ENCODE results near the gene TEX2. TPM values are rescaled to one million over a fixed set of nuclear protein-coding genes. Genes with fewer than 3 reads are reported as not detected.

Gene TEX2
- total RNA-seq, 4 donors from 2014 or later = 35.5 to 41.3 (median 36.9) TPM

DNA sequence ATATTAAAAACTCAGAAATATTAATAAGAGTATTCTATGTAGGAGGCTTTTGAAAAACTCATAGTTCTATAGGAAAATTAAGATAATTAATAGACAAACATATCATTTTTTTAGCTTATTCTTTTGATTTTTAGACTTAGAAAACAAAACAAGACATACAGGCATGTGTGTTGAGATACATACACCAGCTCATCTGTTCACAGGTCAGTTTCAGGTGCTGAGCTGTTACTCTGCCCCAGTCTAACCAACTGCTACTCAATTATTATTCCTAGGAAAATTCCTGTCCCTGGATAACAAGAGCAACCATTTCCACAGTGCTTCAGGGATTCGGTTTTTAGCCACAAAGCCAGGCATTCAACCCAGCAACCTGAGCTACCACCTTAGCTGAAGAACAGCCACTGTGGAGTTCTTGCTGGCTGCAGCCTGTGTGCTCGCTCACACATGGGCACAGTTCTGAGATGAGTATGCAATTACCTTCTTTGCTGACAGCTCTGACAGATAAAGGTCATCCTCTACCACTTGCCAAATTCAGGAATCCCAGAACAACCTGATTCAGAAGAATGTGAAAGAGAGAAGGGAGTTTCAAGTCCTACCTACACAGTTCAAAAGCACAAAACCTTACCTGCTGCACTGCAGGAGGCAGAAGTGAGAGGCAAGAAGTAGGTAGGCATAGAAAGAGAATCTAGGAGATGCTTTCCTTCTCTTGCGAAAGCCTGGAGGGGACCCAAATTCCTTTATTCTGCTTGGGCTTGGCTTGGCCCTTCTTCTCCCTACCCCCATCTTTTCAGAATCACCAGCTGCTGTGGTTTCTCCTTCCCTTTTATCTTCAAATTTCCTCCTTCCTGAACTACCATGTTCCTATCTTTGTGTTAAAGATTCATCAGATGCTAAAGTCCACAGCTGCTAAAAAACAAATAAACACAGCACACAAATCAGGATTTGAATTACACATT is 62.7 kb downstream of the TEX2 start:
- 65% methylated on average over 3 of the region's 3 CpGs for WGBS
- no peaks in the 10 kb centered on the region for H3K27me3 ChIP-seq

DNA sequence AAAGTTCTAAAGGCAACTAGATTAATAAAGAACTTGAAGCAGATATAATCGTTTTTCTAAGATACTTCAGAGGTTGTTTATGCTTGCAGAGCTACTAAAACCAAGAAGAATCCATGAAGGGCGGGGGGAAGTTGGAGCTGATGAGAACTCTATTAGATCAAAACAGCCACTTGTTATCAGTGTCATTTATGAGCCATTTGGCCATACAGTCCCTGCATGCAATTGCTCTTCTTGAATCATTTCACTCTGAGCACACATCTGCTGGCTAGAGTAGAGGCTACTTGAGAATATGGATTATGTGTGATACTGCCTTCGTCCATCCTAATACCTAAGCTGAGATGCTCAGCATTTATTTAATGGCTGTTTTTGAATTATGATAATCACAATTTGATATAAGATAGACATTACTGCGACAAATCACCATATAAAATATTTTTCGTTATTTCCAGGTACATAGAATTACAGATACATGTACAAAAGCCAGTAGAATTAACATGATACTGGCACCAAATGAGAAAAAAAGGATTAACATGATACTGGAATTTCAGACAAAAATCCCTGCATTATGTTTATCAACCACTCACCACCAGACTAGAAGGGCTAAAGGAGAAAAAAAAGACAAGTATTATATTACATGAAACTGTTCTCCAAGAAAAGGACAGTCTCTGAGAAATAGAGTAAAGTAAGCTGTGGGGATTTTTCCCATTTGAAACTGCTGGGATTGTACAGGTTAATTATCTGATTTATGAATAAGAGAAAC is 64.5 kb downstream of the TEX2 start:
- Histone ChIP-seq H3K4me1 (peaks cover 13% of the 10 kb centered on the region), H3K4me3 (no peak overlapping the region), H3K36me3 (peaks cover under 1% of the 10 kb centered on the region), H3K27ac (no peak overlapping the region), H3K27me3 (no peaks in the 10 kb centered on the region), H3K9me3 (no peaks in the 10 kb centered on the region)
- DNase-seq (ENCODE audit: low spot score in 2 of 2) = no peak
- TF ChIP-seq EP300 (IDR thresholded peaks at IDR 0.05) = no peak
- WGBS = 96% methylated on average over 5 of the region's 5 CpGs

More for the DNA sequence above, 62.7 kb downstream of the TEX2 start:
- DNase-seq (ENCODE audit: low spot score in 2 of 2) = no peak
- Histone ChIP-seq H3K27ac (no peak overlapping the region), H3K9me3 (no peaks in the 10 kb centered on the region), H3K4me1 (peaks cover 14% of the 10 kb centered on the region), H3K4me3 (no peak overlapping the region), H3K36me3 (no peaks in the 10 kb centered on the region)
- no peak for TF ChIP-seq POLR2AphosphoS5 (IDR thresholded peaks at IDR 0.05)
- TF ChIP-seq, protein P1, sequence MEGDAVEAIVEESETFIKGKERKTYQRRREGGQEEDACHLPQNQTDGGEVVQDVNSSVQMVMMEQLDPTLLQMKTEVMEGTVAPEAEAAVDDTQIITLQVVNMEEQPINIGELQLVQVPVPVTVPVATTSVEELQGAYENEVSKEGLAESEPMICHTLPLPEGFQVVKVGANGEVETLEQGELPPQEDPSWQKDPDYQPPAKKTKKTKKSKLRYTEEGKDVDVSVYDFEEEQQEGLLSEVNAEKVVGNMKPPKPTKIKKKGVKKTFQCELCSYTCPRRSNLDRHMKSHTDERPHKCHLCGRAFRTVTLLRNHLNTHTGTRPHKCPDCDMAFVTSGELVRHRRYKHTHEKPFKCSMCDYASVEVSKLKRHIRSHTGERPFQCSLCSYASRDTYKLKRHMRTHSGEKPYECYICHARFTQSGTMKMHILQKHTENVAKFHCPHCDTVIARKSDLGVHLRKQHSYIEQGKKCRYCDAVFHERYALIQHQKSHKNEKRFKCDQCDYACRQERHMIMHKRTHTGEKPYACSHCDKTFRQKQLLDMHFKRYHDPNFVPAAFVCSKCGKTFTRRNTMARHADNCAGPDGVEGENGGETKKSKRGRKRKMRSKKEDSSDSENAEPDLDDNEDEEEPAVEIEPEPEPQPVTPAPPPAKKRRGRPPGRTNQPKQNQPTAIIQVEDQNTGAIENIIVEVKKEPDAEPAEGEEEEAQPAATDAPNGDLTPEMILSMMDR (IDR thresholded peaks at IDR 0.05) = no peak
- no peak for TF ChIP-seq POLR2A (IDR thresholded peaks at IDR 0.05)
- TF ChIP-seq EP300 (IDR thresholded peaks at IDR 0.05) = no peak

DNA sequence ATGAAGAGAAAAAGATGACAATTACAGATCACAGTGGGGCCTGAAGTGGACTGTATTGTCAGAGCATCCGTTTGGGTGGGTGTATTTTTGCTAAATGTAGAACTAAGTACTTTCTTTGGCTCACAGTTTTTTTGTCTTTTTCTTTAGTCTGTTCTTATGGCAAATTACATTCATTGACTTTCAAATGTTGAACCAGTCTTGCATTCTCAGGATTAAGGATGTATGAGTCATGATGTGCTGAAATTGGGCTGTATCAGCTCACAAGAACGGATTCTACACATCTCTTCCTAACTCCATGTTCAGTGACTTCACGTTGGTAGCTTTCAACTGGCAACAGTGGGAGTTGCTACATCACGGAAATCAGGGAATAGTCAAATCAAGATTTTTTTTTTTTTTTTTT is 66.5 kb downstream of the TEX2 start:
- H3K4me1 ChIP-seq = peaks cover 8% of the 10 kb centered on the region
- peaks cover 16% of the 10 kb centered on the region for H3K36me3 ChIP-seq
- 95% methylated on average over 4 of the region's 4 CpGs for WGBS
- TF ChIP-seq POLR2A (IDR thresholded peaks at IDR 0.05) (no peak), POLR2AphosphoS5 (IDR thresholded peaks at IDR 0.05) (no peak)
- TF ChIP-seq, protein P1 (IDR thresholded peaks at IDR 0.05) = no peak
- no peak for DNase-seq (ENCODE audit: low spot score in 2 of 2)
- no peaks in the 10 kb centered on the region for H3K27me3 ChIP-seq
- H3K9me3 ChIP-seq = no peaks in the 10 kb centered on the region
- no peak overlapping the region for H3K4me3 ChIP-seq
- no peak overlapping the region for H3K27ac ChIP-seq

DNA sequence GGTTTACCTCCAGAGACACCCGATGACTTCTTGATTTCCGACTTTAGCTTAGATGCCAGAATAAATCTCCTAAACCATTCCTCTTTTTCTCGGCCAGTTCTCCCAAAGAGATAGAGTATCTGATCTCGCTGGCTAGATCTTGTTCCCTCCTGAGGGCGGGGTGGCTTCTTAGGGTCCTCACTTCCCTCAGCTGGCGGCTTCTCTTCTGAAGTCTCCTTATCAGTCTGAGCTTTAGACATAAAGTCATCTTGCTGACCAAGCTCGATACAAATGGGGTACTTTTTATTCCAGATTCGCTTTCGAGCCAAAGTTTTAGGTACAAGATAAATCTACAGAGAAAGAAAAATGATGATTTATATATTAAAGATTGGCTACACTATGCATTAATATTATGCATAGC is 69.5 kb downstream of the TEX2 start:
- H3K36me3 ChIP-seq = peaks cover 16% of the 10 kb centered on the region
- no peak for DNase-seq (ENCODE audit: low spot score in 2 of 2)
- H3K4me3 ChIP-seq = no peak overlapping the region
- peaks cover 8% of the 10 kb centered on the region for H3K4me1 ChIP-seq
- no peak for TF ChIP-seq POLR2AphosphoS5 (IDR thresholded peaks at IDR 0.05)
- no peak for TF ChIP-seq POLR2A (IDR thresholded peaks at IDR 0.05)
- TF ChIP-seq, protein P1 (IDR thresholded peaks at IDR 0.05) = no peak
- TF ChIP-seq EP300 (IDR thresholded peaks at IDR 0.05) = no peak
- H3K9me3 ChIP-seq = no peaks in the 10 kb centered on the region
- no peaks in the 10 kb centered on the region for H3K27me3 ChIP-seq
- H3K27ac ChIP-seq = no peak overlapping the region
- WGBS = 82% methylated on average over 9 of the region's 9 CpGs

DNA sequence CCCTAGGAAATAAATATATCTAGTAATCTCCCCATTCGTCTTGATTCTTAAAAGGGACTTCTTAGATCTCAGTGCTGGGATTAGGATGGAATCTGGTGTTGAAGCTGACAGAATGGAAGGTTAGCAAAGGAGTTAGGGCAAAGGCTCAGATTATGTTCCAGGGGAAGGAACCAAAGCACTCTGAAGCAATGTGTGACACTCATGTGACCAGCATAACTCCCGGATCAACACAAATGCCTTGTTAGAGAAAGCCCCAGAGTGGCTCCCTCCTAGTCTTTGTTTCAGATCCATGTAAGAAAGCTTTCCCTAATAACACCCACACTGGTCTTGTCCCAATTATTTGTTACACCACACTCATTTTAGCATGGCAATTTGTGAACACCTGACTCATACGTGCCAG is 70.5 kb downstream of the TEX2 start:
- TF ChIP-seq POLR2AphosphoS5 (IDR thresholded peaks at IDR 0.05) (no peak), POLR2A (IDR thresholded peaks at IDR 0.05) (no peak), EP300 (IDR thresholded peaks at IDR 0.05) (no peak)
- TF ChIP-seq, protein P1 (IDR thresholded peaks at IDR 0.05) = no peak
- H3K36me3 ChIP-seq = peaks cover 22% of the 10 kb centered on the region
- 52% methylated on average over 3 of the region's 3 CpGs for WGBS
- H3K9me3 ChIP-seq = no peaks in the 10 kb centered on the region
- H3K4me3 ChIP-seq = no peak overlapping the region
- H3K27ac ChIP-seq = no peak overlapping the region
- H3K4me1 ChIP-seq = peaks cover 8% of the 10 kb centered on the region
- H3K27me3 ChIP-seq = no peaks in the 10 kb centered on the region
- no peak for DNase-seq (ENCODE audit: low spot score in 2 of 2)
